Lower leg skin (tissue), 4 donors: ENCODE measurements around the gene PRRT4. TPM values are rescaled to one million over a fixed set of nuclear protein-coding genes. Genes with fewer than 3 reads are reported as not detected.

Source experiments
- DNase-seq, 2 donors: peaks; one replicate each; pipeline ENCODE4 v3.0.0-alpha.2; 2019; ENCODE audit warnings: low spot score in 2 of 2
- H3K4me3 ChIP-seq: fragments of 200-600 bp; sonication (generic); 2 replicates; pipeline ENCODE4 v1.5.1; 2017; ENCODE audit warnings: mild to moderate bottlenecking, low read depth; ENCODE audit not compliant: poor library complexity, severe bottlenecking
- POLR2A ChIP-seq, 2 donors: fragments of 450-650 bp; IDR thresholded peaks; one replicate each; pipeline ENCODE4 v1.6.1; 2016 to 2017; ENCODE audit warnings: antibody characterized with exemption in 2 of 2, mild to moderate bottlenecking in 1 of 2, moderate library complexity in 1 of 2
- WGBS, 2 donors: methylation state at CpG; one replicate each; pipeline ENCODE4 v1.1.5; 2018; 5-methylcytosine and 5-hydroxymethylcytosine counted together
- intact Hi-C: fragments of 100-400 bp; cut with DNase I; formaldehyde crosslinking; loops from one replicate; pipeline ENCODE4 v1.15.0; 2023; ENCODE audit warnings: low total_unique reads
- total RNA-seq, 4 donors: library from RNA; depleted of rRNA; stranded (reverse); fragments of >200 nt; gene quantifications; one replicate each; pipeline ENCODE4 v1.1.0, GENCODE V29; 2016
- TF ChIP-seq, protein P1 (sequence below), 3 donors: fragments of 450-650 bp; IDR thresholded peaks; one replicate each; pipeline ENCODE4 v1.5.1; 2016; ENCODE audit warnings: antibody characterized with exemption in 3 of 3, mild to moderate bottlenecking in 3 of 3, moderate library complexity in 2 of 3

PRRT4 gene
- total RNA-seq, 4 donors from 2014 or later: 1.3 to 4.5 (median 1.9) TPM

DNA sequence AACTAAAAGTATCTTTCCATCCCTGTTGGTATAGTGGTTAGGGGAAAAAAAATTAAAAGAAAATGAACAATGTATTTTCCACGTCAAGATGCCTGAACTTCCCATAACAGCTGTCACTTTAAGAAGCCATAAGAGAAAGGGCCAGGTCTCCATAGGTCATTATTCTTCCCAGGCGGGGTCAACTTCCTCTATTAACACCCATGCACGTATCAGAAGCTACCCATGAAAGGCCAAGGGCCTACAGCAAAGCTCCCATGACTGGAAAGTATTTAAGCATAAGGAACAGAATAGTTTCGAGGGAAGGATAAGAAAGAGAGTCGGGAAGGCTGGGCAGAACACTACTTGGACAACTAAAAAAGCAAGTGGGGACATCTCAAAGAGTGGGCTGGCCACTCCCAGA, 57.8 kb downstream of the PRRT4 start:
- DNase-seq: no peak
- intact Hi-C loops: no loop called here
- H3K4me3 ChIP-seq: no peak overlapping the region
- WGBS, 2 donors: 72 to 81% methylated on average over 5 of the region's 5 CpGs
- no peak for TF ChIP-seq POLR2A (IDR thresholded peaks at IDR 0.05)
- TF ChIP-seq, protein P1, sequence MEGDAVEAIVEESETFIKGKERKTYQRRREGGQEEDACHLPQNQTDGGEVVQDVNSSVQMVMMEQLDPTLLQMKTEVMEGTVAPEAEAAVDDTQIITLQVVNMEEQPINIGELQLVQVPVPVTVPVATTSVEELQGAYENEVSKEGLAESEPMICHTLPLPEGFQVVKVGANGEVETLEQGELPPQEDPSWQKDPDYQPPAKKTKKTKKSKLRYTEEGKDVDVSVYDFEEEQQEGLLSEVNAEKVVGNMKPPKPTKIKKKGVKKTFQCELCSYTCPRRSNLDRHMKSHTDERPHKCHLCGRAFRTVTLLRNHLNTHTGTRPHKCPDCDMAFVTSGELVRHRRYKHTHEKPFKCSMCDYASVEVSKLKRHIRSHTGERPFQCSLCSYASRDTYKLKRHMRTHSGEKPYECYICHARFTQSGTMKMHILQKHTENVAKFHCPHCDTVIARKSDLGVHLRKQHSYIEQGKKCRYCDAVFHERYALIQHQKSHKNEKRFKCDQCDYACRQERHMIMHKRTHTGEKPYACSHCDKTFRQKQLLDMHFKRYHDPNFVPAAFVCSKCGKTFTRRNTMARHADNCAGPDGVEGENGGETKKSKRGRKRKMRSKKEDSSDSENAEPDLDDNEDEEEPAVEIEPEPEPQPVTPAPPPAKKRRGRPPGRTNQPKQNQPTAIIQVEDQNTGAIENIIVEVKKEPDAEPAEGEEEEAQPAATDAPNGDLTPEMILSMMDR (IDR thresholded peaks at IDR 0.05): no peak

GRCh38 chr7:128303133-128303532, 58.4 kb downstream of the PRRT4 start:
- TF ChIP-seq, protein P1 (IDR thresholded peaks at IDR 0.05): no peak
- TF ChIP-seq POLR2A (IDR thresholded peaks at IDR 0.05): no peak
- no peak for DNase-seq
- intact Hi-C loops: no loop called here
- WGBS, 2 donors: 85 to 89% methylated on average over 2 of the region's 2 CpGs
- H3K4me3 ChIP-seq: no peak overlapping the region

DNA sequence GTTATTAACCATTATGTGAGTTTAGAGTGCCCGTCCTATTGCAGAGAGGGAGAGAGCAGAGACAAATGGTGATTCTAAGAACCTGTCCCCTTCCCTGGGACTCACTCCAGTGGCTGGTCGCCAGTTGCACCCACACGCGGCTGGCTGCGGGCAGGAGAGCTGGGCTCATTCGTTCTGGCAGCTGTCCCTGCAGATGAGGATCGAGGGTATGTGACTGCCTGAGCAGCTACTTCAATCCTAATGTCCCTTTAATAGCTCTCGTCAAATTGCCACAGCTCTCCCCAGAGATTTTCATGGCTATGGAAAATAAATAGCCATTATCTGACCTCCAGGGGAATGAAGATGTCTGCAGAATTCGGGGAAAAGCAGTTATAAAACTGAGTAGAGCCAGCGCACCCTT, 59.4 kb downstream of the PRRT4 start:
- TF ChIP-seq, protein P1 (IDR thresholded peaks at IDR 0.05): no peak
- TF ChIP-seq POLR2A (IDR thresholded peaks at IDR 0.05): no peak
- 47 to 61% methylated on average over 10 of the region's 10 CpGs for WGBS, 2 donors

More for the DNA sequence above, 59.4 kb downstream of the PRRT4 start:
- no peak overlapping the region for H3K4me3 ChIP-seq
- intact Hi-C loops: no loop called here
- no peak for DNase-seq

Other genes starting within 250 kb of the PRRT4 start
- gene LEP, start 120.4 kb downstream of the PRRT4 start, total RNA-seq: 10 to 100 TPM in 1 of 4 donors, 1 to 10 TPM in 2, under 1 TPM in 1; 0.54 to 10.2 (median 4.2) TPM
- gene RBM28, start 17.8 kb downstream of the PRRT4 start, total RNA-seq: 10 to 100 TPM; 15.4 to 42.7 (median 19.1) TPM
- 10 to 100 TPM; 45.6 to 71.7 (median 48.7) TPM for gene IMPDH1, start 48.3 kb upstream of the PRRT4 start, total RNA-seq
- gene HILPDA, start 94.2 kb upstream of the PRRT4 start, total RNA-seq: 10 to 100 TPM; 19.0 to 66.0 (median 35.8) TPM
- gene METTL2B, start 115.1 kb upstream of the PRRT4 start, total RNA-seq: 10 to 100 TPM; 18.2 to 25.1 (median 19.8) TPM